DOHH2 (cell line): Measurements from ENCODE around the gene DDX5.

Experiments
- H3F3A ChIP-seq: fragments of 200-600 bp; sonication (generic), shearing (Covaris generic); 2 replicates; pipeline ENCODE4 v1.6.0; 2016; ENCODE audit warnings: antibody characterized with exemption, mild to moderate bottlenecking; ENCODE audit not compliant: control insufficient read depth, insufficient read depth
- H3K27ac ChIP-seq: fragments of 200-600 bp; sonication (generic); 2 replicates; pipeline ENCODE4 v1.5.1; 2014; ENCODE audit warnings: low read depth, mild to moderate bottlenecking, low read length, moderate library complexity
- H3K27me3 ChIP-seq: fragments of 200-600 bp; sonication (generic); 2 replicates; pipeline ENCODE4 v1.6.1; 2014; ENCODE audit warnings: mild to moderate bottlenecking, low read length, mixed read lengths; ENCODE audit not compliant: control insufficient read depth
- H3K36me3 ChIP-seq: fragments of 200-600 bp; sonication (generic); 2 replicates; pipeline ENCODE4 v1.6.1; 2014; ENCODE audit warnings: mild to moderate bottlenecking, low read length, moderate library complexity, mixed read lengths; ENCODE audit not compliant: control insufficient read depth
- H3K4me1 ChIP-seq: fragments of 200-600 bp; sonication (generic); 2 replicates; pipeline ENCODE4 v1.6.1; 2014; ENCODE audit warnings: mild to moderate bottlenecking, low read length, mixed read lengths; ENCODE audit not compliant: control insufficient read depth
- H3K4me2 ChIP-seq: fragments of 200-600 bp; sonication (generic); 2 replicates; pipeline ENCODE4 v1.6.0; 2014; ENCODE audit warnings: mild to moderate bottlenecking, low read length, moderate library complexity
- H3K4me3 ChIP-seq: fragments of 200-600 bp; sonication (generic); 2 replicates; pipeline ENCODE4 v1.5.1; 2014; ENCODE audit warnings: mild to moderate bottlenecking, low read length, mixed read lengths
- H3K79me2 ChIP-seq: fragments of 200-600 bp; sonication (generic); 2 replicates; pipeline ENCODE4 v1.6.1; 2014; ENCODE audit warnings: mild to moderate bottlenecking, low read length, mixed read lengths; ENCODE audit not compliant: control insufficient read depth
- H3K9me2 ChIP-seq: fragments of 200-600 bp; sonication (generic); replicated peaks from 2 replicates; pipeline ENCODE4 v1.6.1; 2014; ENCODE audit warnings: mild to moderate bottlenecking, low read length, mixed read lengths; ENCODE audit not compliant: control insufficient read depth
- H3K9me3 ChIP-seq: fragments of 200-600 bp; sonication (generic); 2 replicates; pipeline ENCODE4 v1.6.1; 2014; ENCODE audit warnings: antibody characterized with exemption, low read length, mixed read lengths; ENCODE audit not compliant: control insufficient read depth, insufficient read depth
- H4K20me1 ChIP-seq: fragments of 200-600 bp; sonication (generic); 2 replicates; pipeline ENCODE4 v1.6.0; 2014; ENCODE audit warnings: low read depth, mild to moderate bottlenecking, antibody characterized with exemption, low read length, moderate library complexity; ENCODE audit not compliant: control insufficient read depth, insufficient read depth
- CTCF ChIP-seq: fragments of 200-600 bp; sonication (generic); IDR thresholded peaks from one replicate; pipeline ENCODE4 v1.5.1; 2014; ENCODE audit warnings: antibody characterized with exemption, mild to moderate bottlenecking, low read depth, low read length; ENCODE audit not compliant: poor library complexity, severe bottlenecking
- EZH2phosphoT487 ChIP-seq: fragments of 200-600 bp; sonication (generic); IDR thresholded peaks from 2 replicates; pipeline ENCODE4 v1.6.1; 2017; ENCODE audit warnings: borderline replicate concordance, mild to moderate bottlenecking, antibody characterized with exemption, low read length, moderate library complexity, mixed read lengths

DDX5 gene

GRCh38 chr17:64503821-64504768, 2.0 kb downstream of the DDX5 start:
- Histone ChIP-seq H3K79me2 (peaks cover 91% of the 10 kb centered on the region), H3K4me3 (peak overlapping the region; percentile 100), H3K27ac (peak overlapping the region; percentile 89), H3K4me2 (peak overlapping the region; percentile 93), H3K36me3 (peaks cover 90% of the 10 kb centered on the region), H3K9me2 (no peaks in the 10 kb centered on the region), H3K9me3 (no peaks in the 10 kb centered on the region), H3K27me3 (no peaks in the 10 kb centered on the region), H3K4me1 (peaks cover 70% of the 10 kb centered on the region), H4K20me1 (peaks cover 58% of the 10 kb centered on the region), H3F3A (peaks cover 64% of the 10 kb centered on the region)
- no peak for TF ChIP-seq EZH2phosphoT487
- no peak for TF ChIP-seq CTCF

GRCh38 chr17:64503341-64503740, 2.7 kb downstream of the DDX5 start:
- Histone ChIP-seq H3F3A (peaks cover 71% of the 10 kb centered on the region), H3K27me3 (no peaks in the 10 kb centered on the region), H3K4me2 (peak overlapping the region; percentile 64; the same call in 1 of the 2 replicates), H3K4me3 (no peak overlapping the region; the same call in 1 of the 2 replicates), H3K4me1 (peaks cover 73% of the 10 kb centered on the region), H3K9me2 (no peaks in the 10 kb centered on the region), H4K20me1 (peaks cover 56% of the 10 kb centered on the region), H3K36me3 (peaks cover 92% of the 10 kb centered on the region), H3K79me2 (peaks cover 84% of the 10 kb centered on the region), H3K27ac (0 out of 2 replicates have a peak overlapping the region, but pooled peaks have one; percentile 1), H3K9me3 (no peaks in the 10 kb centered on the region)
- no peak for TF ChIP-seq CTCF
- no peak for TF ChIP-seq EZH2phosphoT487

- Histone ChIP-seq H3K4me3 (no peak overlapping the region; the same call in 1 of the 2 replicates), H3F3A (peaks cover 76% of the 10 kb centered on the region), H4K20me1 (peaks cover 50% of the 10 kb centered on the region), H3K4me1 (peaks cover 73% of the 10 kb centered on the region), H3K79me2 (peaks cover 79% of the 10 kb centered on the region), H3K4me2 (peak overlapping the region; percentile 64; the same call in 1 of the 2 replicates), H3K36me3 (peaks cover 92% of the 10 kb centered on the region), H3K9me2 (no peaks in the 10 kb centered on the region), H3K27ac (0 out of 2 replicates have a peak overlapping the region, but pooled peaks have one; percentile 1), H3K9me3 (no peaks in the 10 kb centered on the region), H3K27me3 (no peaks in the 10 kb centered on the region)
- TF ChIP-seq EZH2phosphoT487 (no peak), CTCF (no peak)
Observed at GRCh38 chr17:64502809-64503208, 3.3 kb downstream of the DDX5 start.
